ENCODE data around the gene MIEN1. TPM values are rescaled to one million over a fixed set of nuclear protein-coding genes. Genes with fewer than 3 reads are reported as not detected.
A peak's percentile ranks its signal among the peaks of the same experiment; 100 is the strongest.

Gene MIEN1
- total RNA-seq, 6 donors from 2014 or later = 26.2 to 54.1 (median 43.2) TPM

GRCh38 chr17:39740357-39741111, 10.2 kb upstream of the MIEN1 start:
- WGBS, 2 donors = 32 to 40% methylated on average over 11 to 15 of the region's 16 CpGs
- TF ChIP-seq POLR2AphosphoS5 (IDR thresholded peaks at IDR 0.05) (peak in 1 of 2 donors; percentile 23), CTCF (IDR thresholded peaks at IDR 0.05) (no peak), POLR2A (IDR thresholded peaks at IDR 0.05) (no peak), EP300 (IDR thresholded peaks at IDR 0.05) (no peak)
- Histone ChIP-seq H3K36me3 (peaks cover 0 to 12% (median 2%) of the 10 kb centered on the region in 4 donors), H3K27ac (peak overlapping the region; percentile 44 to 82 (median 62)), H3K27me3 (peaks cover 0 to 29% (median 12%) of the 10 kb centered on the region in 4 donors), H3K4me3 (peak overlapping the region in 3 of 4 donors; percentile 47 to 59 (median 50)), H3K4me1 (peaks cover 6 to 49% (median 25%) of the 10 kb centered on the region in 4 donors), H3K9me3 (no peaks in the 10 kb centered on the region)
- DNase-seq (peak in 1 of 2 donors; percentile 53), ATAC-seq (ENCODE audit: low FRiP score in 2 of 2) (no peak)

GRCh38 chr17:39739885-39740356, 9.6 kb upstream of the MIEN1 start:
- peak overlapping the region in 3 of 4 donors; percentile 47 to 59 (median 50) for H3K4me3 ChIP-seq
- H3K36me3 ChIP-seq = peaks cover 0 to 6% (median 2%) of the 10 kb centered on the region in 4 donors
- whole genome bisulfite sequencing, 2 donors = 47 to 49% methylated on average over 8 to 9 of the region's 9 CpGs
- H3K9me3 ChIP-seq = no peaks in the 10 kb centered on the region
- peak in 1 of 2 donors; percentile 59 for ATAC-seq (ENCODE audit: low FRiP score in 2 of 2)
- peaks cover 6 to 49% (median 26%) of the 10 kb centered on the region in 4 donors for H3K4me1 ChIP-seq
- TF ChIP-seq POLR2AphosphoS5 (IDR thresholded peaks at IDR 0.05) = no peak
- no peak for TF ChIP-seq CTCF (IDR thresholded peaks at IDR 0.05)
- TF ChIP-seq POLR2A (IDR thresholded peaks at IDR 0.05) = no peak
- TF ChIP-seq EP300 (IDR thresholded peaks at IDR 0.05) = no peak
- H3K27me3 ChIP-seq = peaks cover 0 to 29% (median 12%) of the 10 kb centered on the region in 4 donors
- no peak for DNase-seq
- peak overlapping the region; percentile 44 to 82 (median 62) for H3K27ac ChIP-seq

GRCh38 chr17:39738983-39739884, 8.9 kb upstream of the MIEN1 start:
- ATAC-seq (ENCODE audit: low FRiP score in 2 of 2) (peak; percentile 63 to 76), DNase-seq (peak; percentile 81 to 87)
- TF ChIP-seq EP300 (IDR thresholded peaks at IDR 0.05) (no peak), POLR2A (IDR thresholded peaks at IDR 0.05) (peak in 1 of 4 donors; percentile 54), POLR2AphosphoS5 (IDR thresholded peaks at IDR 0.05) (peak in 1 of 2 donors; percentile 17), CTCF (IDR thresholded peaks at IDR 0.05) (no peak)
- Histone ChIP-seq H3K27ac (peak overlapping the region; percentile 49 to 82 (median 78)), H3K27me3 (peaks cover 0 to 29% (median 12%) of the 10 kb centered on the region in 4 donors), H3K4me1 (peaks cover 6 to 49% (median 26%) of the 10 kb centered on the region in 4 donors), H3K36me3 (no peaks in the 10 kb centered on the region), H3K4me3 (peak overlapping the region in 3 of 4 donors; percentile 47 to 59 (median 50)), H3K9me3 (no peaks in the 10 kb centered on the region)
- WGBS, 2 donors = 13 to 15% methylated on average over 12 to 26 of the region's 32 CpGs

DNA sequence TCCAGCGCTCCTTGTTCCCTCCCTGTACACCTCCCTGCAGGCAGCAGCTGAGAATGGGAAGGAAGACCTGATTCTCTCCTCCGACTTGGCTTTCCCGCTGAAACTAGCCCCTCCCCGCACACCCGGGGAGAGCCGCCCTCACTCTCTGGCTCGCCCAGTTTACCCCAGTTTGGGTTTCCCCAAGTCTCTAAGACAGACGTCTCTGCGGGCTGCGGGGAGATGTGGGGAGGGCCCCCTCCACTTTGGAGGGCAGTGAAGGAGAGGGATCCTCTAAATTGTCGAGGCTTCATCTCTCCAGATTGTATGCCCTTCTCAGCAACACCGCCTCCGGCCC, 8.2 kb upstream of the MIEN1 start:
- ATAC-seq (ENCODE audit: low FRiP score in 2 of 2) = peak; percentile 38 to 47

More for the DNA sequence above, 8.2 kb upstream of the MIEN1 start:
- Histone ChIP-seq H3K27ac (peak overlapping the region; percentile 49 to 82 (median 78)), H3K4me1 (peaks cover 6 to 49% (median 26%) of the 10 kb centered on the region in 4 donors), H3K4me3 (peak overlapping the region in 3 of 4 donors; percentile 47 to 59 (median 50)), H3K36me3 (no peaks in the 10 kb centered on the region), H3K27me3 (peaks cover 0 to 29% (median 12%) of the 10 kb centered on the region in 4 donors), H3K9me3 (no peaks in the 10 kb centered on the region)
- TF ChIP-seq CTCF (IDR thresholded peaks at IDR 0.05) (no peak), EP300 (IDR thresholded peaks at IDR 0.05) (no peak), POLR2A (IDR thresholded peaks at IDR 0.05) (no peak), POLR2AphosphoS5 (IDR thresholded peaks at IDR 0.05) (no peak)
- WGBS, 2 donors = 0 to 8% methylated on average over 8 to 12 of the region's 13 CpGs
- peak in 1 of 2 donors; percentile 67 for DNase-seq

All from upper lobe of left lung (tissue), 6 donors.